ENCODE results near the gene FBXW11. TPM values are rescaled to one million over a fixed set of nuclear protein-coding genes. Genes with fewer than 3 reads are reported as not detected.

The FBXW11 gene
- total RNA-seq, 1 experiment from 2014 or later, result 85.3 TPM

DNA sequence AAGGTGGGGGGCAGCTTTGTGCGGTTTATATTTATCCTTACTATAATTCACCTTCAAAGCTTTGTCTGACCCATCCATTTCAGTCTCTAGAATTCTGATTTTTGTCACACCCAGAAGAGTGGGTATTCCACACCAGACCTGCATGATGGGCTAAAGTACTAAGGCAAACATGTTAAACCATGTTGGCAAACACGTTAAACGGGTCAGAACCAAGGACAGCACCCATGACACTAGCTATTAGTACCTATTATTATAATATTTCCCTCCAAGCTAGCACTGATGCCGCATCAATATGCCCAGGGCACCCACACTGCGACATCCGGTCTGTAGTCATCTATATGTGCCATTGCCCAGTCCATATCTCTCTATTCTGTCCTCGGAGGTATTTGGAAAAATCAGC is 104.7 kb downstream of the FBXW11 start:
- H4K8ac ChIP-seq (replicated peaks; ENCODE audit: insufficient read length, low read depth, low read length), result no peak overlapping the region
- H2BK20ac ChIP-seq (ENCODE audit: low read depth, low read length, poor library complexity, severe bottlenecking), result no peak overlapping the region
- no peaks in the 10 kb centered on the region for H3K27me3 Mint-ChIP-seq (ENCODE audit: low read depth)
- no peak overlapping the region for H3K56ac ChIP-seq (ENCODE audit: insufficient read length, low read depth, low read length)
- H3K4me1 Mint-ChIP-seq, result peaks cover 30 to 35% of the 10 kb centered on the region in 2 experiments
- no peak overlapping the region for H2BK120ac ChIP-seq (ENCODE audit: low read depth, low read length, poor library complexity, severe bottlenecking)
- no peak overlapping the region for H3K14ac ChIP-seq (ENCODE audit: insufficient read depth, low read length)
- H3K27ac Mint-ChIP-seq, result no peak overlapping the region
- H3K23ac ChIP-seq (ENCODE audit: insufficient read length, low read depth, low read length), result no peak overlapping the region
- no peaks in the 10 kb centered on the region for H3K23me2 ChIP-seq (ENCODE audit: insufficient read length, low read depth, low read length, poor library complexity, severe bottlenecking)
- no peak overlapping the region for H3K9ac ChIP-seq (ENCODE audit: extremely low read depth, insufficient read length, low read length)
- no peak overlapping the region for H3T11ph ChIP-seq (ENCODE audit: low read length)
- no peaks in the 10 kb centered on the region for H3K9me3 Mint-ChIP-seq
- no peak overlapping the region for H3K4ac ChIP-seq (ENCODE audit: low read depth, low read length)
- H3K18ac ChIP-seq (ENCODE audit: insufficient read length, low read depth, low read length), result no peak overlapping the region
- H3K27ac ChIP-seq (ENCODE audit: insufficient read length, low read depth, low read length), result no peak overlapping the region
- peaks cover 3% of the 10 kb centered on the region for H3K79me1 ChIP-seq (ENCODE audit: insufficient read depth, low read depth, low read length, poor library complexity, severe bottlenecking)
- H4K5ac ChIP-seq (ENCODE audit: insufficient read length, low read depth, low read length), result no peak overlapping the region
- peaks cover 9% of the 10 kb centered on the region; the same call in 1 of the 2 replicates for H3K79me2 ChIP-seq (ENCODE audit: insufficient read depth, low read length)
- H2BK5ac ChIP-seq (ENCODE audit: insufficient read length, low read length), result no peak overlapping the region
- H2BK15ac ChIP-seq (ENCODE audit: low read depth, low read length), result no peak overlapping the region
- no peak for DNase-seq
- no peak overlapping the region for H2AK5ac ChIP-seq (ENCODE audit: insufficient read length, low read length)
- no peak for TF ChIP-seq CTCF (conservative IDR thresholded peaks at IDR 0.05)
- H3K4me3 Mint-ChIP-seq, result no peak overlapping the region
- H3K36me3 Mint-ChIP-seq (ENCODE audit: insufficient read depth in 1 of 3, low read depth in 3 of 3), result peaks cover 1 to 19% (median 11%) of the 10 kb centered on the region in 3 experiments; a peak in 6 of 7 replicates
- H4K91ac ChIP-seq (ENCODE audit: insufficient read length, low read depth, low read length), result no peak overlapping the region
- H3K9me3 ChIP-seq (ENCODE audit: control insufficient read depth, low read depth, low read length), result no peaks in the 10 kb centered on the region
- no CpG with 5 or more reads among the region's 7 CpGs for WGBS (ENCODE audit: extremely low coverage, insufficient read length, low lambda C conversion rate)
- no peak overlapping the region for H2BK12ac ChIP-seq (ENCODE audit: insufficient read length, low read depth, low read length)
- no peak overlapping the region for H2AFZ ChIP-seq (ENCODE audit: low read length)
- H3K4me2 ChIP-seq (ENCODE audit: insufficient read depth, insufficient read length, low read length), result no peak overlapping the region
- no peaks in the 10 kb centered on the region for H3K4me1 ChIP-seq (ENCODE audit: insufficient read depth, low read length)
- H3K27me3 ChIP-seq (ENCODE audit: insufficient read depth, low read length), result no peaks in the 10 kb centered on the region
- no peaks in the 10 kb centered on the region for H4K20me1 ChIP-seq (ENCODE audit: control insufficient read depth, insufficient read depth, insufficient read length)
